GM19438 (cell line): Measurements from ENCODE around the gene CRIP2.

Experiments used
- ATAC-seq: cut with Tn5 transposase; IDR thresholded peaks from one replicate; pipeline ENCODE4 v1.9.1; 2021; ENCODE audit warnings: low read depth; ENCODE audit not compliant: unreplicated experiment

The CRIP2 gene

DNA sequence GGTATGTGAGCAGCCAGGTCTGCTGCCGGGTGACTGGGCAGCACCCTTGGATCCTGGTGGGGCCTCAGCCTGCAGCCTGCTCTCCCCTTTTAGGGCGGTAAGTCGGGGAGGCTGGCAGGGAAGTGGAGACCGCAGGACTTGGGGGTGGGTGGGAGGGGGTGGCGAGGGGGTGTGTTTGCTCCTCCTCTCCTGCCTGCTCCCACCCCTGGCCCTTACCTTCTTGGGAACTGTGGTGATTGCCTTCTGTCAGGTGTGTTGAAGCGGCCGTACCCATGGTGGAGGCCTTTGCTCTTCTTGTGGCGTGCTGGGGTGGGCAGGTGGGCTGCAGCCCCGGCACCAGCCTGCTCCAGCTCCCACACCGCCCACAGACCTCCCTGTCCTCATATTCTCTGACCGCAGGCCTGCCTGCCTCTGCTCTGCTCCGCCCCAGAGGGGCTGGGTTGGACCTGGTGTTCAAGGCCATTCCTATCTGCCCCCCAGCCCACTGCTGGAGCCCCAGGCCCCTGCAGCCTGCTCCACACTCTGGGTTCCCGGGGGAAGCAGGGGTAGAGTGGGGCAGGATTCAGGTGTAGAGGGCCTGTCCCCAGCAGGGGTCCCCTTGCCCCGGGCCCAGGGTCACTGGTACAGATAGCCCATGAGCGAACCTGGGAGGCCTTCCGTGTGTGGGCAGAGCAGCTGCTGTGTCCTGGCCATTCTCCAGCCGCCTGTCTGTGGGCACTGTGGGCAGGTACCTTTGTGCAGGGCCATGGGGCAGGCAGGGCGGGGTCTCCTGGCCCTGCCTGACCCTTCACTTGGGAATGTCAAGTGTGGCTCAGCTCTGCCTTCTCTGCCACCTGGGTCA, 21.6 kb downstream of the CRIP2 start:
- ATAC-seq, result no peak

DNA sequence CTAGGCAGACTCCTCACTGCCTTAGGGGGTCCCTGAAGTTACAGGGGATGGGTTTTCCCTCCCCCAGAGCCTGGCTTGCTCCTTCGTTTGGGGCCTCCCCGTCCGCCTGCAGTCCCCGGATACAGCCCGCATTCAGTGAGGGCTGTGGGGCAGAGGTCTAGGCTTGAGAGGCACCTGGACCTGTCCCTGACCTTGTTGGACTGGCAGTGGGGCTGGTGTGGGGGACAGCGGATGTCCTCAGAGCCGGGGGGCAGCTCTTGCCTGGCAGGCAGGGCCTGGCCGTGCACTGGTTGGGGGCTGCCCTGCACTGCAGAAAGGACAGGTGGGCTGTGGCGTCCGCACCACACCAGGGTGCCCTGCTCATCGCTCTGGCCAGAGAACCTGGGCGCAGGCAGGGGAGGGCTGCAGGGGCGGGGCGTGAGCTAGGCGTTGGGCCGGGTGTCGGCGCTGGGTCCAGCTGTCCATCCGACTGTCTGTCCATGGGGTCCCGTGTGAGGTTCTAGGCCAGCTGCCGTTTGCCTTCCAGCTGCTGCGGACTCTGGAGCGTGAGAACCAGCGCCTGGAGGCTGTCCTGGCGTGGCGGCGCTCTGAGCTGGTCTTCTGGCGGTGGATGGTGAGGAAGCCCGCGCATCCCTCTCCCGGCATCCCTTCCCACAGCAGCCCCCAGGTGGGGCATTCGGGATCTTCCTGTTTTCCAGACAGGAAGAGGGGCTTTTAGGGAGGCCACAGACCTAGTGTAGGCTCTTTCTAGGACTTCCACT, 22.4 kb downstream of the CRIP2 start:
- ATAC-seq, result no peak

DNA sequence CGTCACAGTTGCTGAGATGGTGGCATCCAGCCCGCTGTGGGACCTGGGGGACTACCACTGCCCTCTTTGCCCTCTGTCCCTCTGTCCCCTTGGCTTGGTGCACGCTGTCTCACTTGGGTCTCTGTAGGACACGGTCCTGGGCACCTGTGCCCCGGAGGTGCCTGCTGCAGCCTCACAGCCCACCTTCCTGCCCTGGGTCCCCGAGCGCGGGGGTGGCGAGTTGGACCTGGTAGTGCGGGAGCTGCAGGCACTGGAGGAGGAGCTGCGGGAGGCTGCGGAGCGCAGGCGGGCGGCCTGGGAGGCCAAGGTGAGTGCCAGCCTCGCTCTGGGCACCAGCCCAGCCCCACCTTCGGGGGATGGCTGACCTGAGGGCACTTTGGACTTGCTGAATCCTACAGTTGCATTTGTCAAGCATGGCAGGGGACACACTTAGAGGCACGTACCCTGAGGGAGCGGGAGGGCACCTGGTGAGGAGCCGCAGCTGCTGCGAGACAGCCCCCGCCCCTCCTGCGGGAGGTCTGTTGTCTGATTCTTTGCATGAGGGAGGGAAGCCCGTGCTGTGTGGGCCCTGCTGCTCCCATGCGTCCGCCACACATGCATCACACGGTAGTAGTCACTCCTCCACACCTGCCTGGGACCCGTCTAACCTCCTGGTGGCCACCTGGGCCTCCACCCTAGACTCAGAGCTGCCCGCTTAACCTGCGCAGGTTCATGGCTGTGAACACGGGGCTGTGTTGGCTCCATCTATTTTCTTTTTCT, 23.2 kb downstream of the CRIP2 start:
- ATAC-seq, result no peak

DNA sequence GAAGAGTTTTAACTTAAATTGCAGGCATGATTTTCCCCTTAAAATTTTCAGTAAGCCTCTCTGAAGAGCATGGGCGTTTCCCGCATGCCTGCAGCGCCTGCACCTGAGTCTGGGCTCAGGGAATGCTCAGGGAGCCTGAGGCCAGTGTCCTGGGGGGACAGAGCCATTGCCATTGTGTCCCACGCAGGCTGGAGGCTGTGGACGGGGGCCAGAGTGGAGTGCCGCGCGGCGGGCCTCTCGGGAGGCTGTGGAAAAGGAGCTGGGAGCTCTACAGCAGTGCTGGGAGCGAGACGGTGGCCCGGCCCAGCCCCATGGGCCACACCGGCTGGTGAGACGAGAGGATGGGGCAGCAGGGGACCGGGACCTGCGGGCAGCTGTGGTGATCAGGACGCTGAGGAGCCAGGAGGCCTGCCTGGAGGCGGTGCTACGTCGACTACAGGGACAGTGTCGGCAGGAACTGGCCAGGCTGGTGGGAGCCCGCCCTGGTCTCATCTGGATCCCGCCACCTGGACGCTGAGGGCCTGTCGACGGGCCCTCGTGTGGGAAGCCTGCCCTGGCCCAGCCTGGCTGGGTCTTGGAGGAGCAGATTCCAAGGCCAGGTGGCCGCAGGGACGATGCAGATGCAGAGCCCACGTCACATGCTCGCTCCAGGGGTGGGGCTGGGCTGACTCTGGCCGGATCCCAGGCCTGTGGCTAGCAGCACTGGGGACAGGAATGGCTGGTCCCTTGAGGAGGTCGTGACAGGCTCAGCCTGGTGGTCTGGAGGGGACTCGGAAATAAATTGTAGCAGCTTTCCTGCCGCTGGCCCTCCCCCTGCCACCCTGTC, 24.0 kb downstream of the CRIP2 start:
- no peak for ATAC-seq

DNA sequence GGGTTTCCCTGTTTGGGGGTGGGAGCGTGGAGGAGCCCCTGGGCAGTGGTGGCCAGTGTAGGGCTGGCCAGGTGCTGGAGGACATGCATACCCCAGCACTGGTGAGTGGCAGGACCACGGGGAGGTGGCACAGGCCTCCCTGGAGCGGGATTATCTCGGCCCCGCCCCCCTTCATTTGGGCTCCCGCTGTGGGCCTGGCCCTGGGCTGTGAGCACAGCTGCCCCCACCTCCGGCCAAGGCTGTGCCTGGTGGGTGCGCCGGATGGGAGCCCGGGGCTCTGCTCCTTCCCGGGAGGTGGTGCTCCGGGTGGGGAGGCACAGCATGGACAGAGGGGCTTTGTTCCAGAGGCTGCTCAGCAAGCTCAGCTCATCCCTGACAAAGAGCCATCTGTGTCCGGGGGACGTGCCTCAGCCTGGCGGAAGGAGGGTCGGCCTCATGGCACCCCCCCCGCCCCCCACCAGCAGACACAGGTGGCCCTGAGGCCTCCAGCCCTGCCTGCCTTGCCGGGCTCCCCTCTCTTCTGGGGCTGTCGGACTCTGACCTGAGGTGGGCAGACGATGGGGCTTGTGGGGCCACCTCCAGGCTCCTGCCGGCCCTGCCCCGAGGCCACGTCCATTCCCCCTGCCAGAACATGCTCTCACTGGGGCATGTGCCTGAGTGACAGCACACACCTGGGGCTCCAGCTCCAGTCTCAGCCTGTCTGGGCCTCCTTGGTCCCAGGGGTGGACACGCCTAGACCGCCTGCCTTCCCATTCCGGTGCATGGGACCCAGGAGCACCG, 24.8 kb downstream of the CRIP2 start:
- ATAC-seq, result no peak

DNA sequence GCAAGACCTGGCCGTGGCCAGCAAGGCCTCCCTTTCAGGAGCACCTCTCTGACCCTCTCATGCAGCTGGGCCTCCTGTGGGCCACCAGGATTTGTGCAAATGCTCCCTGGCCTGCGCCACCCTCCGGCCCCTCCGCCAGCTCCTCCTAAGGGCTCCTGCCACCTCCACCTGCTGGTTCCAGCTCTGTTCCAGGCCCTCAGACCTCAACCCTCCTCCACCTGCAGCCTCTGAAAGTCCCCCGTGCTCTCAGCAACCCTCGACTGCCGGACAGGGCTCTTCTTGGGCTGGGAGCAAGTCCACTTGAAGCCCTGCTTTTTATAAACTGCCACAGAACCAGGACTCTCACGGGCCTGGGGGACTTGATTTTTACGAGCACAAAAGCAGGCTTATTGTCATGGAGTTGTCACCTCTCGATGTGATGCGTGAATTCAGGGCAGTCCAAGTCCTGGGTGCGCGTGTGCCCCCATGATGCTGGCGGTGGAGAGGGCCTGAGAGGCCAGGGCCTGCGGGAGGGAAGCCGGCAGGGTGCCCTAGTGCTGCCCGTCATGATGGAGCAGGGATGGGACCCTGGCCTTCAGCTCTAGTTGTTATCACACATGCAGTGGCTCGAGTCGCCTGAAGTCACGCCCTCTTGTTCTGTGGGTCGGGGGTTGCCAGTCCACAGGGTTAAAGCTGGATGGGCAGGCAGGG, 25.6 kb downstream of the CRIP2 start:
- ATAC-seq, result no peak

DNA sequence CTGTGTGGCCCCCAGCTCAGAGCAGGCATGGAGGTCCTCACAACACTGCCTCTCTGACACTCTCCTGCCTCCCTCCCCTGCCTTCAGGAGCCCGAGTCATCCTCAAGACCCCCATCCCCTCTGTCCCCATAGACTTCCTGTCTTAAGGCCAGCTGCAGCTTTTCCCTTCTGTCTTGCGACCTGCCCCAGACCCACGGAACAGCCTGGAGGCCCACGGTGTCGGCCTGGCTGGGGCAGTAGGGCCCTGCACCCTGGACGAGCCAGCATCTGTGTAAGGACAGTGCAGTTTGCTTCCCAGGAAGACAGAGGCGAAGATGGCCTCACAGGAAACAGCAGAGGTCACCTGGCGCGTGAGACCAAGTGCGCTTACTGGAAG, 26.1 kb downstream of the CRIP2 start:
- no peak for ATAC-seq

DNA sequence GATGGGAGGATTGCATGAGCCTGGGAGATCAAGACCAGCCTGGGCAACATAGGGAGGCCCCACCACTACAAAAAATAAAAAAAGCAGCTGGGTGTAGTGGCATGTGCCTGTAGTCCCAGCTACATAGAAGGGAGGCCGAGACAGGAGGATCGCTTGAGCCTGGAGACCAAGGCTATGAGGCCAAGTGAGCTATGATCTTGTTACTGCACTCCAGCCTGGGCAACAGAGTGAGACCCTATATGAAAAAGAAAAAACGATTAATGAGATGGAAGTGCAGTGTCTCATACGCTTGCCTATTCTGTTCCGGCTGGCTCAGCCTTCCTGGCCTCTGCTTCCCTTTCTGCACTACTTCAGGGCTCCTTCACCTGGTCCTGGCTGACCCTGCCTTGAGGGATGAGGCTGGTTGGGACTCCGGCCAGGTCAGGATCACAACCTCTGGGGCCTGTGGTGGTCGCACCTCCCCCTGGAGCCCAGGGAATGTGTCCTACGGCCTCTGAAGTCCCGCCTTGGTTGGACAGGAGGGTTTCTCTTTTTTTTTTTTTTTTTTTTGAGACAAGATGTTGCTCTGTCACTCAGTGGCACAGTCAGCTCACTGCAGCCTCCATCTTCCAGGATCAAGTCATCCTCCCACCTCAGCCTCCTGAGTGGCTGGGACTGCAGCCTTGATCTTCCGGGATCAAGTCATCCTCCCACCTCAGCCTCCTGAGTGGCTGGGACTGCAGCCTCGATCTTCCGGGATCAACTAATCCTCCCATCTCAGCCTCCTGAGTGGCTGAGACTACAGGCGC, 27.1 kb downstream of the CRIP2 start:
- no peak for ATAC-seq

DNA sequence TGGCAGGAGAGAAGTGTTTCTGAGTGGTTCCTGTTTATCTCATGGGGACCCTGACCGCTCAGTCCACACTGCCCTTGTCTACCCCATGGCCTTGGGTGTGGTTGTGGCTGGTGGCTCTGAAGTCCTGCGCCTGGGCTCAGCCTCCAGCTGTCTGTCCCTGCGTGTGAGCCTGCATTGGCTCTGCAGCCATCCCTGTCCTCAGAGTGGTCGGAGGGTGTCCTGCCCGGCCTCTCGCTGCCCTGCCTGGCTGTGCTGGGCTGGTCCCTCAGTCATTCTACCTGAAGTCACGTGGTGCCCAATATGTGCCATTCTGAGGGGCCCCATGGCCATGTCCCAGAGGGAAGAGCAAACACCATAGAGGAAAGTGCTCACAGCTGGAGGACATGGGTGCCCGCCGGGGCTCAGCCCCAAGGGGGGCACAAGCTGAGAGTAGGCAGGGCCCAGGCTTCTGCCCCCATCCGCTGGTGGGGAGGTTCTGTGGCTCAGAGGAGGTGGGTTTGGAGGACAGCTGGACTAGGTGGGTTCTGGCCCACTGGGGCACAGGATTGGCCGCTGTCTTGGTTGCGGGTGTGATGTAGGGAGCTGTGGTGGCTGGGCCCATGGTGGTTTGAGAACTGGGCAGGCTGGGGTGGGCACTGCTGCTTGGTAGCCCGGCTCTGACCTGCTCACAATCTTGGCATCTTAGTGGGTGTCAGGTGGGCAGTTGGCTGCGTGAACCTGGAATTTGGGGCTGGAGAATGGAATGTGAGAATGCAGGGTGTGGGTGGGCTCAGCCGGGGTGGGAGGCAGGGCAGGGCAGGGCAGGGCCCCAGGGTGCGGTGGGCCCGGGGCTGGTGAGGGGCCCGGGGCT, 28.1 kb downstream of the CRIP2 start:
- no peak for ATAC-seq

DNA sequence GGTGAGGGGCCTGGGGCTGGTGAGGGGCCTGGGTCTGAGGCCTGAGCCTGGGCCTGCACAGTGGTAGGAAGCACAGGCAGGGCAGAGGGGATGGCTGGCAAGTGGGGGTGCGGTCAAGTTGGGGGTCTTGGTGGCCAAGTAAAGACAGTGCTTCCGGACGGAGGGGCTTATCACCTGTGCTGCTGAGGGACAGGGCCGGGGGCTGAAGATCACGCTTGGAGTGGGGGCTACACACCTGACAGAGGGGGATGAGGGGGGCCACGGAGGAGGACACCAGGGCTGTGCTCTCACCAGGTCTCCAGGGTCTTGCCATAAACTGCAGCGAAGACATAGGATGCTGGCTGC, 28.6 kb downstream of the CRIP2 start:
- ATAC-seq, result no peak

DNA sequence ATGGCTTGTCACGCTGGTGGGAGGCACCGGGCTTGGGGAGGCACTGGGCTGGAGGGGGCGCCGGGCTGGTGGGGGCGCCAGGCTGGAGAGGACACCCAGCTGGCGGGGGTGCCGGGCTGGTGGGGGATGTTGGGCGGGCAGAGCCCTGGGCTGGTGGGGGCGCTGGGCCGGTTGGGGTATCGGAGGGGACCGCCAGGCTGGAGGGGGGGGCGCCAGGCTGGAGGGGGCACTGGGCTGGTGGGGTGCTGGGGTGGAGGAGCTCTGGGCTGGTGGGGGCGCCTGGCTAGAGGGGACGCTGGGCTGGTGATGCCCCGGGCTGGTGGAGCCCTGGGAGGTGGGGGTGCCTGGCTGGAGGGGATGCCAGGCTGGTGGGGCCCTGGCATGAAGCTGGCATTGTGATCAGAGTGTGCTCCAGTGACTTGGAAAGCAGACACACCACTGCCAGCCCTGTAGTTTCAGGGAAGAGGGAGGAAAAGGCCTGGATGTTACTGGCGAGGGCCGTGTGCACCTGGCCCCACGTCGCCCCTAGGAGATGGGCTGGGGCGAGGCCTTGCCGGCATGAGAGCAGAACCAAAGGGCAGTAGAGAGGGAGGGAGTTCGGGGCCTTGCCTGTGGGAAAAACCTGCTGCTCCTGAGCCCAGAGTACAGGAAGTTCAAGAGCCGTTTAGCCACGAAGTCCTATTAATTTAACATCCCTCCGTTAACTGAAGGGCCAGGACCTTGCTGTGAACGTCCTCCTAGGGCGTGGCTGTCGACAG, 29.5 kb downstream of the CRIP2 start:
- no peak for ATAC-seq

DNA sequence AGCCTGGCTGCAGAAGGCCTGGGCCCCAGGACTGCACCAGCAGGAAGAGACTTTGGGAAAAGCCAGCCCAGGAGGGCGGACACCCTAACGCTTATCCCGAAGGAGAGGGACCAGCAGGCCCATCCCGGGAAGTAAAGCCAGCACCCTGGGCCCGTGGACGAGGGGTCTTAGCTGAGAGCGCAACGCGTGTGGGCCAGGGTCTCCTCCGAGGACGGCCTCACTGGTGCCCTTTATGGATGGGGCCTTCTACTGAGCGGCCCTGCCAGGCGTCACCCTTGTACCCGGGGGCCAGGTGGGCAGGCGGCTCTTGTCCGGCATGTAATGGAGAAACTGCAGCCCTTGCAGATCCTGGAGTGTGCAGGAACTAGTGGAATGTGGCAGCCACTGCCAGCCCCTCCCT, 30.5 kb downstream of the CRIP2 start:
- no peak for ATAC-seq

DNA sequence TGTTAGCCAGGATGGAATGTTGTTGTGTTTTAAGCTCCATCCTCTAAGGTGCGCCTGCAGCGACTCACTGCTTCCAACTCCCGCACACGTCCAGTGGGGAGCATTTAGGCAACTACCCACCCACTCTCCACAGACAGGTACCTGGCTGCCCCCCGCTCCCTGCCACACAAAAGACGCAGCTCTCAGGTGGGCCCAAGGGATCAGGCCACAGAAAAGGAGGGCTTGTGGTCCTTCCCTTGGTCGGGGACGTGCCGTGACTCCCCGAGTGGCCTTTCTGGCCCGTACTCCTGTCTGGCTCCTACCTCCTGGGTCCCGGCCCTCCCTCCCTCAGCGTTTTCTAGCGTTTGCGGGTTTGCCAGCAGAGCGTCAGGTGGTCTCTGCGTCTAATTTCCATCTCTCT, 32.6 kb downstream of the CRIP2 start:
- no peak for ATAC-seq

DNA sequence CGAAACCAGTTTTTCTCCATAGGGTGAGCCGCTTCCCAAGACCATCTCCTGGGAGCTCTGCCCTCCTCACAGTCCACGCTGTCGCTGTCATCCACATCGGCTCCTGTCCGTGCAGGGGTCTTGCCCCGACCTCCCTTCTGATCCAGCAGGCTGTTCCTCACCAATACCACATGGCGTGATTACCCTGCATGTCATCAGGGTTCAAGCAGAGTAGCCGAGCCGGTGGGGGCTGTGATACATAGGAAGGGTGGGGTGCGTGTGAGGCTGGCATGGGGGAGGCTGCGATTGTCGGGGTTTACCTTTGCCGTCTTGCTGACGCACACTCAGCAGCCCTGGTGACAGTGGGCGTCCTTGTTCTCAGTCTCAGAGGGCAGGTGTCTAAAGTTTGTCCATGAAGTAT, 33.4 kb downstream of the CRIP2 start:
- ATAC-seq, result no peak

DNA sequence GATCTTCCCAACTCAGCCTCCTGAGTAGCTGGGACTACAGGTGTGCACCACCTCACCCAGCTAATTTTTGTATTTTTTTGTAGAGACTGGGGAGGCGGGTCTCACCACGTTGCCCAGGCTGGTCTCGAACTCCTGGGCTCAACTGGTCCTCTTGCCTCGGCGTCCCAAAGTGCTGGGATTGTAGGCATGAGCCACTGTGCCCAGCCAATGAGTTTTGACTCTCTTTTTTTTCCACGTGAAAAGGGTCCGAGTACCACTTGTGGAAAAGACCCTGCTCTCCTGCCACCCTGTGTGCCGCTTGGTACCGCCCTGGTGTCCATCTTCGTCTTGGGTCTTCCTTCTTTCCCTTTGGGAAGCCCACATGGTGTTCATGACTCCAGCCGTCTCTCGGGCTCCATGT, 34.0 kb downstream of the CRIP2 start:
- ATAC-seq, result no peak

DNA sequence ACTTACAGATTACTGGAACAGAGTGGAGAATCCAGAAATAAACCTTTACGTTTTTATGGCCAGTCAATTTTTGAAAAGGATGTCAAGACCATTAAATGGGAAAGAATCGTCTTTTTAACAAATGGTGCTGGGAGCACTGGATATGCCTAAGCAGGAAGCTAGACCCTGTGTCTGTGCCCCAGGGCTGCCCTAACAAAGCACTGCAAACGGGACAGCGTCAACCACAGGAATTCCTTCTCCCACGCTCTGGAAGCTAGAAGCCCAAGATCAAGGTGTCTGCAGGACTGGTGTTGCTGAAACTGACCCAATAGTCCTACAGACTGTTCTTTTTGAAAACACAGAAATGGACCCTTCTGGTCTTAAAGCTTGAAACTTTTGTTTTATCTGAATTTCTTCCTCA, 42.5 kb downstream of the CRIP2 start:
- ATAC-seq, result no peak
